Inflammatory macrophage treated with lipopolysaccharide for 1 hour (primary cell): ENCODE data around the gene TDRD10.

ENCODE experiments used
- DNase-seq, 2 donors: peaks; one replicate each; pipeline ENCODE4 v3.0.0-alpha.2; 2020 to 2022

TDRD10 gene

DNA sequence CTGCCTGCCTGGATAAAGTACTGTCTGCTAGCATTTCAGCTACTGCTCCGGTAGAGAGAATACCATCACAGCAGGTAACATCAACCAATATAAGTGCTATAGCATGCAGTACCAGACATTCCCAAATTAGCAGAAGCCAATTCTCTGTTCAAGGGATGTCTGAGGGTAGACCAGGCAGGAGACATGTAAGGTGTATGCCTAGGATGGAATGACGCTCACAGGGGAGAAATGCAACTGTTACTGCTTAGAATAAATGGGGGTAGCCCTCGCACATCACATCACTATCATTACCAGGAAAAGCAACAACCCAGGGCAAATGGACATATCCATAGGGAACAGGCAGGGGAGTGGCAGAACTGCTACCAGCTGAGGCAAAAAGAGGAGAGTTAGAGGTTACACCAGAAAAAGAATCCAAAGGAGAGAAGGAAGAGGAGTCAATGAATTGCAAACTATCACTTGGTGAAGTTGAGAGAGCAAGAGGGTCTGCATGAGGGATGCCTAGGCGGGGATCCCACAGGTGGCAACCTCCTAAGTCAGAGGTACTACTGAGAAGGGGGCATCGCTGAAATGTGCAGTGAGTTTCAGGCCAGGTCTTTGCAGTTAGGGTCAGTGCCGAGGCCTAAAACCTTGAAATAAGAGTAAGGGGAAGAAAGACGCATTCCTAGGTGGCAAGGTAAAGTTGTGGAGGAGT is 55.4 kb downstream of the TDRD10 start:
- no peak for DNase-seq

DNA sequence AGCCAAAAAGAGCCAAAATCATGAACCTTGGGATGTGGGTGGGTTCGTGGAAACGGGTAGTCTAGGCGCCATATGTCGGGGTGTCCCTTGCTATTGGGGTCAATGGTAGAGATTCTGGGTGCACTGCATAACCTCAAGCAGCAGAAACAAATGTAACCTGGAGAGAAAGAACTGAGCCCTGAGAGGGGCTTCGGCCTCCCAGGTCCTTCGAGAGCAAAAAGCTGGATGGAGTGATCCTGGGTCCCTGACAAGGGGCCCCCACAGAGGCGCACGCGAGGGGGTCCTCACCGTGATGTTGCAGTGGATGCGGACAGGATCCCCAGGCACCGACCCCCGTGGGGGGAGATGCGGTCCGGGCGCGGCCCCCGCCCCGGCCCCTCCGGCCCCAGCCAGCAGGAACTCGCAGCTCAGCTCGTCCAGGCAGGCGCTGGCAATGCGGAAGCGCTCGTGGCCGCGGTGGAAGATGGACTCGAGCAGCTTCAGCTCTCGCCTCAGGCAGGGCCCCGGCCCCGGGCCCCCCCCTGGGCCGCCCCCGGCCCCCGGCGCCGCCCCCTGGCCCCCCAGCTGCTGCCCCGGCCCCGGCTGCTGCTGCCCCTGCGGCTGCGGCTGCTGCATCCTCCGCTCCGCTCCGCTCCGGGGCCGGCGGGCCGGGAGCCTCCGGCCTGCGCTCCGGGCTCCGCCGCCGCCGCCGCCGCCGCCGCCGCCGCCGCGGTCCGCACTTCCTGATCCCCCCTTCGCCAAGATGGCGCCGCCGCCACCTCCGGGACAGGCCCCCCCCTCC is 56.1 kb downstream of the TDRD10 start, which contains the start of gene UBE2Q1:
Gene UBE2Q1 (minus strand): TSS at position 724 of the 781 bp plus-strand sequence. CDS start 109 bp downstream, at position 615.
- DNase-seq: peak; percentile 38 to 42

DNA sequence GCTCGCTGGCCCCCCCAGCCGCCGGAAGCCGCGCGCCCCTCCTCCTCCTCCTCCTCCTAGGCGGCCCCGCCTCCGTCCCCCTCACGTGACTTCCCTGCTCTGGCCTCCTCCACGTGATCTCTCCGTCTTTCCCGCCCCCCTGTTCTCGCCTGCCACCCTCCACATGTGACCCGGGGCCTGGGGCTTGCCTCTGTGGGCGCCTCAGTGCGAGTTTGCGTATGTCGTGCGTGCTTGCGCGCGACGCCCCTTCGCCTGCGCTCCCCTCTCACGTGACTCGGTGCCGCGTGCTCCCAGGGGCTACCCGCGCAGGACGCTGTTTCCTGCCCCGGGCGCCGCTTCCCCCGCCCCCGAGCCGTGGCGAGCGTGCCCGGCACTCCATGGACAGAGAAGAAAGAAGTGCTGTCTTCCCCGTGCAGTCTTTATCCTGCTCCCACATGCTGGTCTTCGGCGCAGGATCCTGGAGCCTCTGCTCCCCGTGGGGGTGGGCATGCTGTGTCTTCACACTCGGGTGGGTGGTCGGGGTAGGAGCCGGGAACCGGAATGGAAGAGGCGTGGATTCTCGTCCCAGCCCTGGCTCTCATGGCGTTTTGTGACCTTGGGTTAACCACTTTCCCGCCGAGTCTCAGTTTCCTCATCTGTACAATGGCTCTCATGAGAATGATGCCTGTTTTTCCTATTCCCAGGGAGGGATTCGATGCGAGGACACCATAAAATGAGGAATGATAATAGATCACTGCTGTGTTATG is 56.9 kb downstream of the TDRD10 start:
- DNase-seq: peak; percentile 96

DNA sequence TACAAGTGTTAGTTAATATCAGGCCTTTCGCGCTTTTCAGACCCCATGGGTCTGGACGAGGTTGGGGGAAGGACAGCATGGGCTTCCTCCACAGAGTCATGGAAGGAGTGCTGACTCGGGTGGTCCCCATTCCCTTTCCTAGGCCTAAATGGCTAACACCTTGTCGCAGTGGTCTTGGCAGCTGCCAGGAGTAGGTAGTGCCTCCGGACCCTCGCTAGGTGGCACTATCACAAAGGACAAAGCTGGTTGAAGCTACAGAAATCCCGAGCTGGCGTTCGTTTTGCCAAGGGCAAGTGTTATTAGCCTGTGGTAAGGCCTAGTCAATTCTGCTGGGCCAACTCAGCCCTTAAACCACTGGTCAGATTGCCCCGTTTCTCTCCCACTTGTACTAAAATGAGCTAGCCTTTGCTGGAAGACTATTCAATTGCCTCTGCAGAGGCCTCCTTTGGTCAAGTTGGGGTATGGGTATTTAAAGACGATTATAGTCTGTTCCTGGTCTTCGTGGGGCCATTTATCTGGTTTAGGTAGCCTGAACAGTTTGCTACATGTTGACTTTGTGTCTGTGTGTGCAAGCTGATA is 57.5 kb downstream of the TDRD10 start:
- peak; percentile 77 to 88 for DNase-seq

DNA sequence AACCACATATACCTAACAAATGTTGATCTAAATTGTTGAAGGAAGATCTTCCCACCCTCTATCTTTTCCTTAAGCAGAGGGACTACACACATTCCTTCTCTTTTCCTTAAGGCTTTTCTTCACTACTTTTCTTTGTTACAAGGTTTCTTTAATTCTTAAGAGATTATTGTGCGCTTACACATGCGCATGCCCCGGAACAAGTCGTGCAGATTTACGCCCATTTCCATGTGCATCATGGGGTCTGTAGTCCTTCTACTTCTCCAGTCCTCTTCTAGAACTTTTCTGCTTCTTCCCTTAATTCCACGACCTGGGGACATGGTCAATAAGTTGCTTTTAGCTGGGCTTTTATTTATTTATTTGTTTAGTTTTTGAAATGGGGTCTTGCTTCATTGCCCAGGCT is 63.9 kb downstream of the TDRD10 start:
- no peak for DNase-seq

DNA sequence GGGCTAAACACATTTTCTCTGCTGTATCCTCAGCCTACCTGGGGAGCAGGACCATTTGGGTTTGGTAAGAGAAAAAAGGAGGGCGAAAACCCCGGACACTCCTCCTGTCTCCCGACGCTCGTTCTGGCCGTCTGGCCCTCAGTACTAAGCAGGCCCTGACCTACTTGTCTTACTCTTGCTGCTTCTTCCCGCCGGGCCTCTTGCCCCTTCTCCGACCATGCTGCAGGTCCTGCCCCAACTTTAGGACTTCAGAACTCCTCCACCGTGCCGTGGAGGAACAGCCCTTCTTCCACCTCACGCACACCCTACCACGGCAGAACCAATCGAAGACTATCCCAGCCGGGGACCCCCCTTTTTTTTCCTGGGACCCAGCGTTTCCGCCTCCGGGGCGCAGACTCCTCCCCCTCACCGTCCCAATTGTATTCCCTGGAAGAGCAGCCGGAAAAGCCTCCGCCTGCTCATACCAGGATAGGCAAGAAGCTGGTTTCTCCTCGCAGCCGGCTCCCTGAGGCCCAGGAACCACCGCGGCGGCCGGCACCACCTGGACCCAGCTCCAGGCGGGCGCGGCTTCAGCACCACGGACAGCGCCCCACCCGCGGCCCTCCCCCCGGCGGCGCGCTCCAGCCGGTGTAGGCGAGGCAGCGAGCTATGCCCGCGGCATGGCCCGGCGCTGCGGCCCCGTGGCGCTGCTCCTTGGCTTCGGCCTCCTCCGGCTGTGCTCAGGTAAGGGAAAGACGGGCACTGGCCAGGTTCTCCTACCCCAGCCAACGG is 65.6 kb downstream of the TDRD10 start, which contains the start of gene CHRNB2:
Gene CHRNB2 (plus strand): TSS at position 393 of the 771 bp plus-strand sequence. CDS start 267 bp downstream, at position 660.
- peak; percentile 33 to 53 for DNase-seq

DNA sequence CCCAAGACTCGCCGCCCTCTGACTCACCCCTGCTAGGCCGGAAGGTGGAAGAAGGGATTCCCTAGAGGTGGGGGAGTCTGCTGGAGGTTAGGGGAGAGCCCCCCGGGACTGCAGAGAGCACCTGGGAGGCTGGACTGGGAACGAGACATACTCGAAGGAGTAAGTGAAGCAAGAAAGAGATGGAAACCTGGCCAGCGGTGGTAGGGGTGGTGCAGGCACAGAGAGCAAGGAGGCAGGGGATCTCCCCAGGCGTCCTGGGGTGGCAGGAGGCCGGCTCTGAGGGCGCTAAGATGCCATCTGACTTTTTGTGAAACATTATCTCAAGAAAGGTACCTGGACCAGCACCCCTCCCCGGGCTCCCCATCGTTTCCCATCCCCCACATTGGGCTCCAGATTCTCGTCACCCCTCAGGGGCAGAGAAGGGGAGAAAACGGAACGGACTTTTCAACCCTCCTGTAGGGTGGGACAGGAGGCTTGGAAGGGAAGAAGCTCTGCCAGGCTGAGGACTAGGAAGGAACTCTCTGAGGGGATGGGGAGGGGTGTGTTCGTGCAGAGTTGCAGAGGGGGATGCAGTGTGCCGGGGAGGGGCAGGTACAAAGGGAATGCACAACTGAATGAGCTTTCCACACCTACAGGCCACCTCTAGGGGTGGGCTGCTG is 66.3 kb downstream of the TDRD10 start:
- no peak for DNase-seq

DNA sequence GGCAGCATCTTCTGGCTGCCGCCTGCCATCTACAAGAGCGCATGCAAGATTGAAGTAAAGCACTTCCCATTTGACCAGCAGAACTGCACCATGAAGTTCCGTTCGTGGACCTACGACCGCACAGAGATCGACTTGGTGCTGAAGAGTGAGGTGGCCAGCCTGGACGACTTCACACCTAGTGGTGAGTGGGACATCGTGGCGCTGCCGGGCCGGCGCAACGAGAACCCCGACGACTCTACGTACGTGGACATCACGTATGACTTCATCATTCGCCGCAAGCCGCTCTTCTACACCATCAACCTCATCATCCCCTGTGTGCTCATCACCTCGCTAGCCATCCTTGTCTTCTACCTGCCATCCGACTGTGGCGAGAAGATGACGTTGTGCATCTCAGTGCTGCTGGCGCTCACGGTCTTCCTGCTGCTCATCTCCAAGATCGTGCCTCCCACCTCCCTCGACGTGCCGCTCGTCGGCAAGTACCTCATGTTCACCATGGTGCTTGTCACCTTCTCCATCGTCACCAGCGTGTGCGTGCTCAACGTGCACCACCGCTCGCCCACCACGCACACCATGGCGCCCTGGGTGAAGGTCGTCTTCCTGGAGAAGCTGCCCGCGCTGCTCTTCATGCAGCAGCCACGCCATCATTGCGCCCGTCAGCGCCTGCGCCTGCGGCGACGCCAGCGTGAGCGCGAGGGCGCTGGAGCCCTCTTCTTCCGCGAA is 69.4 kb downstream of the TDRD10 start:
- DNase-seq: no peak

DNA sequence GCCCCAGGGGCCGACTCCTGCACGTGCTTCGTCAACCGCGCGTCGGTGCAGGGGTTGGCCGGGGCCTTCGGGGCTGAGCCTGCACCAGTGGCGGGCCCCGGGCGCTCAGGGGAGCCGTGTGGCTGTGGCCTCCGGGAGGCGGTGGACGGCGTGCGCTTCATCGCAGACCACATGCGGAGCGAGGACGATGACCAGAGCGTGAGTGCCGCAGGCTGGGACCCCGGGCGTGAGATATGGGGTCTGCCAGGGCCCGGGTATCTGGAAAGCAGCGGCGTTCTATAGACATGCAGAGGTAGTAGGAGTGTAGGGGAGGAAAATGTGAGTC is 69.9 kb downstream of the TDRD10 start:
- no peak for DNase-seq

DNA sequence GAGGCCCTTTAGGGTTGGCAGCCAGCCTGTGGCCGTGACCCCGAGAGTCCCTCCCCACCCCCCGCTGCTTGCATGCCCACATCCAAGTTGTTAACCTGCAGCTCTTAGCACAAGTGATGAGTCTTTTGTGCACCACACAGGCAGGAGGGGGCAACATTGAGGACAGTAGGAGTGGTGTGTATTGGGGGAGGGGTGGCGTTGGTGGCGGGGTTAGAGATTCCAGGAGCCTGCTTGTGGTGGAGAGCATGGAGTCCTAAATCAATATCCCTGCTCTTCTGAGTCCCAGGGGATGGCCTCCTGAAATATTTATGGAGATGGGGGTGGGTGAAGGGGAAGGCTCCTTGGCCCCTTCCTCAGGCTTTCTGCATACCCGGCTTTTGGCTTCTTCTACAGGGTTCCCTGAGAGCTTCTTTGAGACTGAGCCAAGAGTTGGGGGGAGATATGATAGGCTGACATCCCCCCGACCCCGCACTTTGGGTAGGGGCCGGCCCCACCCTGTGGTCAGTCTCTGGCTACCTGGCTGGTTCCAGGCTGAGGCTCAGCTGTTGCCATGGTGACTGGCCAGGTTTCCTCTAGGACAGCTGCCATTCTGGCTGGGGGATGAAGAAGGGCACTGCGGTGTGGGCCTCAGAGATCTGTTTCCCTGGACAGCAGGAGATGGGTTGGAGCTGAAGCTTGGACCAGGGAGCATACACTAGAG is 70.6 kb downstream of the TDRD10 start:
- no peak for DNase-seq

DNA sequence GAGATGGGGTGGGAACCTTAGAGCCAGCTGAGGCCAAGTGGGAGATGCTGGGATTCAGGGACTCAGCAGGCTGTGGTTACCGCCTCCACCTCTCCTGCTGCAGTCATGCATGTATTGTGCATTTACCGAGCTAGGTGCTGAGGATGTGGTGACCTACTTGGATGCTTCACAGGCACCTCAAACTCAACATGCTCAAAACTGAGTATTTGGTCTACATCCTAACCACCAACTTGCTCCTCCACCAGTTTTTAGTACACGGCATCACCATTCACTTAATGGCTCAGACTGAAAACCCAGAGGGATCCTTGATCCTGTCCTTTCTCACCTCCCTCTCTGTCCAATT is 71.1 kb downstream of the TDRD10 start:
- DNase-seq: no peak

DNA sequence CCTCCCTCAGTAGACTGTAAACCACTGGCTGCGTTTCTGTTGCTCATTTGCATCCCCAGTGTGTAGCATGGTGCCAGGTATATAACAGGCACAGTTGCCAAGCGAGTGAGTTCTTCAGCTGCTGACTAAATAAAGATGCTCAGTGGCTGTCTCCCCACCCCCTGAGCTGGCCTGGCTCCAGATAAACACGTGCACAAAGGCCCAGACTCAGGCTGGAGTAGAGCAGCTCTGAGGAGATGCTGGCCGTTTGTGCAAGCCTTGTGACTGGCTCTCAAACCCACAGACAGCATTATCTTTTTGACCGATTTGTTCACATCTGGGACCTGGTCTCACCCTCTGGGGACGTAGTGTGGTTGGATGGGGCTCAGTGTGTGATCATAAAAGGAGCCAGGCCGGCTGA is 72.7 kb downstream of the TDRD10 start:
- no peak for DNase-seq

DNA sequence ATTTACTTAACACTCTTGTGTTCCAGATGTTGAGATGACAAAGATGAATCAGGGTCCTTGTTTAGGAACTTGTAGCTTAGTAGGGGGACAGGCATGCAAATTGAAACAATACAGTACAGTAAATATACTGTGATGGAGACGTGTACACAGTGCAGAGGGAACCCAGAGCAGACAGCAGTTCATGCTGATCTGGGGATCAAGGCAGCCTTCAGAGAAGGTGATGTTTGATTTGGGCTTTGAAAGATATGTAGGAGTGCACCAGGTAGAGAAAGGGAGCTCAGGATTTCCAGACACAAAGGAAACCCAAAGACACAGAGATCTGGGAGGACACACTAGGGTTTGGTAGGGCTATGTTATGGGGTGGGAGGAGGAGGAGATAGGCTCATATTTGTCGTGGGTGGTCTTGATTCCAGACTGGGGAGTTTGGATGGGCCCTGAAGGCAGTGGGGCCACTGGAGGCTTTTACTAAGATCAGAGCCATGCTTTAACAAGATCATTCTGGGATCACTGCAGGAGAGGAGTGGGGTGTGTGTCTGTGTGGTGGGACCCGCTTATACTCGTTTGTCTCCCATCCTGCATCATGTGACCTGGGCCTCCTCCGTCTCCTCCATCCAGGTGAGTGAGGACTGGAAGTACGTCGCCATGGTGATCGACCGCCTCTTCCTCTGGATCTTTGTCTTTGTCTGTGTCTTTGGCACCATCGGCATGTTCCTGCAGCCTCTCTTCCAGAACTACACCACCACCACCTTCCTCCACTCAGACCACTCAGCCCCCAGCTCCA is 73.3 kb downstream of the TDRD10 start:
- no peak for DNase-seq

DNA sequence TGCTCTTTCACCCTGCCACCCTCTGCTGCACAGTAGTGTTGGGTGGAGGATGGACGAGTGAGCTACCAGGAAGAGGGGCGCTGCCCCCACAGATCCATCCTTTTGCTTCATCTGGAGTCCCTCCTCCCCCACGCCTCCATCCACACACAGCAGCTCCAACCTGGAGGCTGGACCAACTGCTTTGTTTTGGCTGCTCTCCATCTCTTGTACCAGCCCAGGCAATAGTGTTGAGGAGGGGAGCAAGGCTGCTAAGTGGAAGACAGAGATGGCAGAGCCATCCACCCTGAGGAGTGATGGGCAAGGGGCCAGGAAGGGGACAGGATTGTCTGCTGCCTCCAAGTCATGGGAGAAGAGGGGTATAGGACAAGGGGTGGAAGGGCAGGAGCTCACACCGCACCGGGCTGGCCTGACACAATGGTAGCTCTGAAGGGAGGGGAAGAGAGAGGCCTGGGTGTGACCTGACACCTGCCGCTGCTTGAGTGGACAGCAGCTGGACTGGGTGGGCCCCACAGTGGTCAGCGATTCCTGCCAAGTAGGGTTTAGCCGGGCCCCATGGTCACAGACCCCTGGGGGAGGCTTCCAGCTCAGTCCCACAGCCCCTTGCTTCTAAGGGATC is 74.0 kb downstream of the TDRD10 start:
- DNase-seq: no peak

DNA sequence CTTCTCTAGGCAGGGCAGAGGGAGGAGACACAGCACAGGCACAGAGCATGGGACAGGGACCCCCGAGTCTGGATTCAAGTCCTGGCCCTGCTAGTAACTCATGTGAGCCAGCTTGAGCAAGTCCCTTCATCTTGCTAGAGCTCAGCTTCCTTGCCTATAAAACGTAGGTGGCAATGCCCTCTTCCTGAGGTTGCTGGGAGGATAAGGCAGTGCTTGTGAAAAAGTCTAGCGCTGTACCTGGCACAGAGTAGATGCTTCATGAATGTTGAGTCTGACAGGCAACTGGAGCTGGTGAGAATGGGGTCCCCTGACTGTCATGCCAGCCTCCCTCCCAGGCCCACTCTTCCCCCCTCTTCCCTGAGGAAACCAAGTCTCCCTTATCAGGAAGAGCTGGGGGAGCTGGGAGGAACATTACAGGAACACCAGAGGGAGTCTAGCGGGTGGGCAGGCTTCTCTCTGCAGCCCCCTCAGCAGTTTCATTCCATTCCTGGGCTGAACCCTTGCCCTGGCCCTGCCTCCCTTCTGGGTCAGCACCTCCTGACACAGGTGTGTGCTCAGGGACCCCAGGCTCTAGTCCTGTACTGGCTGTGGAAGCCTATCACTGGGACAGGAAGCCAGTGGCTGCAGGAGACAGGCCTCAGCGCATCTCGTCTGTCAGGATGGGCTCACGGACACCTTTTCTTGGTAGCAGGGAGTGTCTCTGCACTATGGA is 75.5 kb downstream of the TDRD10 start:
- no peak for DNase-seq

DNA sequence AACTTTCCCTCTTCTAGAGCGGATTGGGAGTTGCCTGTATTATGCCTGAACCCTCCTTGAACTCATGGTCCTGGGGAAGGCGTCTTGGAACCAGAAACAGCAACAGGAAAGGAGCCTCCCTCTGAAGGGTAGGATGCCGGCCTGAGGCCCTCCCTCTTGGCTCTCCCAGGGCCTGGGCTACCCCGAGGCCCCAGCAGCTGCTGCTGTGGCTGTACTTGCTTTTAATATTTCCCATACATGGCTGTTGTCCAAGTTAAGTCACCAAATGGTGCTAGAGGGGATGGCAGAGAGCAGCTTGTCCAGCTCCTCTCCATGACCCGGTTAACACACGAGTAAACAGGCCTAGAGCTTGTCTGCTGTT is 76.0 kb downstream of the TDRD10 start:
- DNase-seq: no peak

DNA sequence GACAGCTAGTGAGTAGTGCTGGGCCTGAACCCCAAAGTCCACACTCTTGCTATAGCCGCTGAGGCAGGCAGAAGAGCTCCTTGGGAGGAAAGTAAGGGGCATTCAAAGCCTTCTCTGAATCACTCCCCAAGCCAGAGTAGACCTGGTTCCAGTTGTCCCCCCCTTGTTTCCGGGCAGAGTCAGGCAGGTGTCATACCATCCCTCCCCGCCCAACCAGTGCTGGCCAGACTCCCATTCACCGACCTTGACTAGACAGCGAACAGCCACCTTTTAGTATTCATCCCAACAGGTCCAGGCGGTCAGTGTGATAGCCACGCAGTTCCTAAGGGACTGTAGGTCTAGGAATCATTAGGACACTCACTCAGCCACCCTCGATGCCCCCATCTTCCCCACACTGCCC is 77.4 kb downstream of the TDRD10 start:
- DNase-seq: no peak

DNA sequence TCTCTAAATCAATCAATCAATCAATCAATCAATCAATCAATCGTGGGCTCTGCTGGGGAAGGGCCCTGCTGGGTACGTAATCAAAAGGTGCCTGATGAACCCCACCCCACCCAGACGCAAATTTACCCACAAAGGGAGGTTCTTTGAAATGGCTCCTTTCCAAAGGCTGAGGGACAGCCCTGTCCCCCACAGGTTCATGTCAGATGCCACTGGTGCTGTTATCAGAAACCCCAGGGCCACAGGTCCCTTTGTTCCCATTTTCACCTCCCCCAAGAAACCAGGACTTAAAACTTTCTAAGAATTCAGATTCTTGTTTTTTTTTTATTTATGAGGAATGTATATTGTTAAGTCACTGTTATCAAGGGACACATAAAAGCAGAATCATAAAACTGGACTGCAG is 79.7 kb downstream of the TDRD10 start:
- DNase-seq: no peak

DNA sequence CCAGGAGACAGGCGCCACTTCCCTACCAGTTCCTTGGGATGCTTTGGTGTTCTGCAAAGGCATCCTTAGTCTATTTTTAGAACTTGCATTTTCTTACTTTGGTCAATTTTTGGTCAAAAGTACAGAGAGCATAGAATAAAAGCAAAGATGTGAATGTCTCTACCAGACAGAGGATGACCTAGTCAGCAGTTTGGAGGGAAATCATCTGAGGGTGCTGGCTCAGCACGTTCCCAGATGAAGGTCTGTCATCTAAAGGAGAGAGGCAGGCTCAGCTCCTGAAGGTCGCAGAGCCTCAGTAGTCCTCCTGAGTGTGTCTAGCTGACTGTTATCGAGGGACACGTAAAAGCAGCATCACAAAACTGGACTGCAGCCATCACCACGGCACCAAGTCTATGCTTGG is 80.9 kb downstream of the TDRD10 start:
- DNase-seq: no peak
